Measurements from ENCODE around the gene ZNF780A.

Gene ZNF780A

GRCh38 chr19:40025938-40026596 is 64.7 kb downstream of the ZNF780A start:
- Mint-ChIP-seq H3K4me3 (no peak overlapping the region), H3K27ac (ENCODE audit: low read depth) (no peak overlapping the region), H3K27me3 (no peaks in the 10 kb centered on the region), H3K4me1 (no peaks in the 10 kb centered on the region), H3K9me3 (peaks cover 30% of the 10 kb centered on the region), H3K36me3 (ENCODE audit: insufficient read depth) (peaks cover 4% of the 10 kb centered on the region)
- DNase-seq (ENCODE audit: low spot score in 2 of 2) (no peak), ATAC-seq (replicated peaks; ENCODE audit: extremely low read depth, poor library complexity, severe bottlenecking) (no peak)

DNA sequence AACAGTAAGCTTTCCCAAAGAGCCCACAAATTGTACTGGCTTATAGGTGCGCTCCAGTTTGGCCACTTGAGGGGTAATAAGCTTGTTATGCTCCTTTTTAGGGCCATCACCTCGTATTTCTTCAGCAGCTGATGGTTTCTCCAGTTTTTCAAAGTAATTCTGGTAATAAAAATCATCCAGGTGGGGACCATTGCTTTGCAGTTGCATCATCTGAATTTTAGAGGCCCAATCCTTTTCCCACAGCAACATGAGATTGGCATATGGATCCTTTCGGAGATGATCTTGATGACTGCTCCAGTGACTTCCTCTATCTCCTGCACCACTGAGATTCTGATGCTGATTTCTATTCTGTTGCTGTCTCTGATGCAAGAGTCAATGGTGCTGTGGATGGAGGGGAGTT is 66.8 kb downstream of the ZNF780A start:
- no peaks in the 10 kb centered on the region for H3K4me1 Mint-ChIP-seq
- no peak for ATAC-seq (replicated peaks; ENCODE audit: extremely low read depth, poor library complexity, severe bottlenecking)

More for the DNA sequence above, 66.8 kb downstream of the ZNF780A start:
- Mint-ChIP-seq H3K27me3 (no peaks in the 10 kb centered on the region), H3K27ac (ENCODE audit: low read depth) (no peak overlapping the region), H3K9me3 (peaks cover 37% of the 10 kb centered on the region), H3K36me3 (ENCODE audit: insufficient read depth) (peaks cover 4% of the 10 kb centered on the region), H3K4me3 (no peak overlapping the region)
- no peak for DNase-seq (ENCODE audit: low spot score in 2 of 2)
